ENCODE results near the gene GNGT2. TPM values are rescaled to one million over a fixed set of nuclear protein-coding genes. Genes with fewer than 3 reads are reported as not detected.
"Not testable (repeated sequence)": the region's sequence is repeated elsewhere in the genome, so short reads cannot be mapped to it uniquely, and the experiment has no call there.

Gene GNGT2
- total RNA-seq, 1 donor from 2014 or later, result 16.8 TPM

DNA sequence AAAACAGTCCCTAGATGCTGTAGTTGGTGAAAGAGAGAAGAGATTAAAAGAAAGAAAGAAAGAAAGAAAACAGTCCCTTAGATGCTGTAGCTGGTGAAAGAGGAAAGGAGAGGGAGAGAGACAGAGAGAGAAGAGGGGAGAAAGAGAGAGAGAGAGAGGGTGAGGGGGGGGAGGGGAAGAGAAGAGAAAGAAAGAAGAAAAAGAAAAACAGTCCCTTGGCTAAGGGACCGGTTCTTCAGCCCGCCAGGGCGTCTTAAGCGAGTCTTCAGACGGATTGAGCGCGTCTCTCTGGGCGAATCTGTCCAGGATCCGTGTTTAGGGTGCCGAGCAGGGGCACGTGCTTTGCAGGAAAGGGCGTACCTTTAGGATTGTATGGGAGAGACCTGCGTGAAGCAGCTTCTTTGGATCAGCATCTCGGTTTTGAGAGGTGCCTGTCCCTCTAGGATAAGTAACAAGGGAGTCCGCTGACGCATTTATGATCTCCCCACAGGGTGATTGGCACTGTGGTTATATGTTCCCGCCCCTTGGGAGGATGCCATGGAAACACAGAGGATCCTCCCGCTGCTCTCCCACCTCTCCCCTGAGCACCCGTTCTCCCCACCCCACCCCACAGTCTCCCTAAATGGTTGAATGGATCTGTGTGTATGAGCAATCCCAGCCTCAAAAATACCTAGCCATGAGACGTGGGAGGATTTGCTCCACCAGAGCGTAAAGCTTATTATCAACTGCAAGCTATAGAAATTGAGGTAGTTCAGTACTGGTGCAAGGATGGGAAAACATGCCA is 16.7 kb downstream of the GNGT2 start:
- Mint-ChIP-seq H3K4me1 (ENCODE audit: low read depth) (peaks cover 37% of the 10 kb centered on the region), H3K9me3 (no peaks in the 10 kb centered on the region), H3K4me3 (ENCODE audit: low read depth) (peak overlapping the region; percentile 84), H3K27me3 (ENCODE audit: low read depth) (no peaks in the 10 kb centered on the region), H3K36me3 (ENCODE audit: low read depth) (no peaks in the 10 kb centered on the region), H3K27ac (peak overlapping the region; percentile 93)
- no peak for DNase-seq (ENCODE audit: low spot score)
- intact Hi-C loops (cut with micrococcal nuclease), result loop anchor here (2.0 to 10.0 kb wide), 5 partner anchors 25 to 551 kb away; partner anchors contain the start of gene UBE2Z

DNA sequence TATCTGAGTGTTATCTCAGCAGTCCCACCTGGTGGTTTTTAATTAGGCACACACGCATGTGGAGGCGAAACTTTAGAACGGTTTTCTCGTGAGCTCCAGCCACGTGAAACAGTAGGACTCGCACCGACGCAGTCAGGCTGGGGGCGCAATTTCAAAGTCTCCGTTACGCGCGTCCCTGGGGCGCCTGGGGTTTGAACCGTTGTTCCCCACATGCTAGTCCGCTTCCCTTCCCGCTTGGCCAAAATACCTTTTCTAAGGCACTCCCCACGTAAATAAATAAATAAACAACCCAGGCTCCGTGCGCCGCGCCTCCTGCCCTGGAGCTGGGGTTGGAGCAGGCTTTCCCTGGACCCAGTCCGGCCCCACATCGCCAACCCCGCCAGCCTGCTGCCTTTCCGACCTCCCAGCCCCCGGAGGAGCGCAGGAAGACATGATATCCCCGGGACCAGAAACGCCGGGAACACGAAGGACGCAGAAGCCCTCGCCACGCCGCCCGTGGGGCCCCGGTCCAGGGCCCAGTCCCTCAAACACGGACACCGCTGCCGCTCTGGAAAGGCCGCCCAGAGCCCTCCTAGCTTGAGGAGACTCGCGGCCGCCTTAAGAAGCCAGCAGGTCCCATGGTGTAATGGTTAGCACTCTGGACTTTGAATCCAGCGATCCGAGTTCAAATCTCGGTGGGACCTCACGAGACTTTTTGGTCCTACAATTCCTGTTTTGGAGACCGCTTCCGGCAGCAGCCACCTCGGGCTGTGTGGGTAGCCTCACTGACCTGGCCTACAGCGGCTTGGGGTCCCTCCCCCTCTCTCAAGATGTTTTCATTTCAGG is 18.2 kb downstream of the GNGT2 start:
- Mint-ChIP-seq H3K27me3 (ENCODE audit: low read depth) (no peaks in the 10 kb centered on the region), H3K27ac (peak overlapping the region; percentile 93), H3K9me3 (no peaks in the 10 kb centered on the region), H3K36me3 (ENCODE audit: low read depth) (no peaks in the 10 kb centered on the region), H3K4me1 (ENCODE audit: low read depth) (peaks cover 37% of the 10 kb centered on the region), H3K4me3 (ENCODE audit: low read depth) (peak overlapping the region; percentile 84)
- peak; percentile 81 for DNase-seq (ENCODE audit: low spot score)
- intact Hi-C loops (cut with micrococcal nuclease), result loop anchor here (1.0 to 10.0 kb wide), 5 partner anchors 18 to 553 kb away; partner anchors contain the start of genes ABI3, GNGT2 and UBE2Z

DNA sequence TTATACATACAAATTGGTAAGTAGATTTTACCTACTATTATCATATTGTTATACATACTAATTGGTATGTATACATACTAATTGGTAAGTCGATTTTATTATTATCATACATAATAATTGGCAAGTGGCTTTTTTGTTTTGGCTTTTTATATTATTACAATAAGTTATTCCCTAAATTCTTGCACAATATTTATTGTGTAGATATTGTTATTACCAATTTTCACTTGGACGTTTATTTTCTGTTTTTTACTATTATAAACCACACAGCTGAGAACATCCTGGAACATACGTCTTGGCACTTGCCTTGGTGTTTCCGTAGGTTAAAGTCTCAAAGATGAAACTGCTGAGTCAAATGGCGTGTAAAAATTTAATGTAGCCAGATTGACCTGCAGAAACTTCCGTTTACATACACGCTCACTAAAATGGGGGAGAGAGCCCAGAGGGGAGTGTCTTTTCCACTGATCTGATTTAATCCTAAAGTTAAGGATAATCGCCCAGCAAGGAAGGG is 18.9 kb downstream of the GNGT2 start:
- intact Hi-C loops (cut with micrococcal nuclease), result loop anchor here (5.0 to 10.0 kb wide), 4 partner anchors 151 to 553 kb away; partner anchors contain the start of gene UBE2Z
- H3K4me3 Mint-ChIP-seq (ENCODE audit: low read depth), result peak overlapping the region; percentile 84
- H3K36me3 Mint-ChIP-seq (ENCODE audit: low read depth), result no peaks in the 10 kb centered on the region
- peaks cover 34% of the 10 kb centered on the region for H3K4me1 Mint-ChIP-seq (ENCODE audit: low read depth)
- DNase-seq (ENCODE audit: low spot score), result no peak
- peak overlapping the region; percentile 93 for H3K27ac Mint-ChIP-seq
- H3K9me3 Mint-ChIP-seq, result no peaks in the 10 kb centered on the region
- H3K27me3 Mint-ChIP-seq (ENCODE audit: low read depth), result no peaks in the 10 kb centered on the region

DNA sequence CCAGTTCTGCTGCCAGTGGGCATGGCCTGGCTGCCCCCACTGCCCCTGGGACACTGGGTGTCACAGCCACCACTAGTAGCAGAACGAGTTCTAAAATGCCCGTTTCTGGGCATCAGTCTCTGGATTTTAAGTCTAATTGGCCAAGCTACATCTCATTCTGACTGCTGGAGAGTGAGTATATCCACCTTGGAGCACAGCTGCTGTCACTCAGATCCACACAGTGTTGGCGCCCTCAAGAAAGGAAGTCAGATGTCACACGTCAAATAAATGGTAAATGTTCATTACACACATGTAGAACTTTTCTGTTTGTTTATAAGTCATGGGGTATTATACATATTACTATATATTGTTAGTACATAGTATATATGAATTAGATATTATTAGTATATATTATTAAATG is 19.4 kb downstream of the GNGT2 start:
- Mint-ChIP-seq H3K27ac (peak overlapping the region; percentile 49), H3K4me1 (ENCODE audit: low read depth) (peaks cover 28% of the 10 kb centered on the region), H3K4me3 (ENCODE audit: low read depth) (peak overlapping the region; percentile 53), H3K27me3 (ENCODE audit: low read depth) (no peaks in the 10 kb centered on the region), H3K9me3 (peaks cover 5% of the 10 kb centered on the region), H3K36me3 (ENCODE audit: low read depth) (no peaks in the 10 kb centered on the region)
- DNase-seq (ENCODE audit: low spot score), result no peak
- intact Hi-C loops (cut with micrococcal nuclease), result loop anchor here (5.0 to 10.0 kb wide), 4 partner anchors 151 to 554 kb away; partner anchors contain the start of gene UBE2Z

DNA sequence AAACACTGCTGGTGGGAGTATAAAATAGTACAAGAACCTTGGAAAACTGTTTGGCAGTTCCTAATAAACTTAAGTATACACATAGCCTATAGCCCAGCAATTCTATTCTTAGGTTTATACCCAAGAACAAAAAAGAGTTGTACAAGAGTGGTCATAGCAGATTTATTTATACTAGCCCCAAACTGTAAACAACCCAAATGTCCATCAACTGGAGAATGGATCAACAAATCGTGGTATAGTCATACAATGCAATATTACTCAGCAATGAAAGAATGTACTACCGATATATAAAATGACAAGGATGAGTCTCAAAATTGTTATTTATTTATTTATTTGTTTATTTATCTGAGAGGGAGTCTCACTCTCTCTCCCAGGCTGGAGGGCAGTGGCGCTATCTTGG is 23.1 kb downstream of the GNGT2 start:
- Mint-ChIP-seq H3K4me1 (ENCODE audit: low read depth) (peaks cover 9% of the 10 kb centered on the region), H3K36me3 (ENCODE audit: low read depth) (peaks cover 7% of the 10 kb centered on the region), H3K27ac (no peak overlapping the region), H3K4me3 (ENCODE audit: low read depth) (no peak overlapping the region), H3K27me3 (ENCODE audit: low read depth) (no peaks in the 10 kb centered on the region), H3K9me3 (peaks cover 25% of the 10 kb centered on the region)
- intact Hi-C loops (cut with micrococcal nuclease), result no loop called here
- DNase-seq (ENCODE audit: low spot score), result no peak

DNA sequence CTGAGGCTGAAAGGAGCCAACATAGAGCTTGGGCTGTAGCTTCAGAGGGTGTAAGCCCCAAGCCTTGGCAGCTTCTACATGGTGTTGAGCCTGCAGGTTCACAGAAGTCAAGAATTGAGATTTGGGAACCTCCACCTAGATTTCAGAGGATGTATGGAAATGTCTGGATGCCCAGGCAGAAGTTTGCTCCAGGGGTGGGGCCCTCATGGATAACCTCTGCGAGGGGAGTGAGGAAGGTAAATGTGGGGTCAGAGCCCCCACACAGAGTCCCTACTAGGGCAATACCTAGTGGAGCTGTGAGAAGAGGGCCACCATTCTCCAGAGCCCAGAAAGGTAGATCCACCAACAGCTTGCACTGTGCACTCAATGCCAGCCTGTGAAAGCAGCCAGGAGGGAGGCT is 25.0 kb downstream of the GNGT2 start:
- H3K9me3 Mint-ChIP-seq, result peaks cover 25% of the 10 kb centered on the region
- intact Hi-C loops (cut with micrococcal nuclease); H3K27me3 Mint-ChIP-seq (ENCODE audit: low read depth); H3K4me1 Mint-ChIP-seq (ENCODE audit: low read depth); H3K4me3 Mint-ChIP-seq (ENCODE audit: low read depth); H3K36me3 Mint-ChIP-seq (ENCODE audit: low read depth); DNase-seq (ENCODE audit: low spot score); H3K27ac Mint-ChIP-seq: not testable (repeated sequence)

DNA sequence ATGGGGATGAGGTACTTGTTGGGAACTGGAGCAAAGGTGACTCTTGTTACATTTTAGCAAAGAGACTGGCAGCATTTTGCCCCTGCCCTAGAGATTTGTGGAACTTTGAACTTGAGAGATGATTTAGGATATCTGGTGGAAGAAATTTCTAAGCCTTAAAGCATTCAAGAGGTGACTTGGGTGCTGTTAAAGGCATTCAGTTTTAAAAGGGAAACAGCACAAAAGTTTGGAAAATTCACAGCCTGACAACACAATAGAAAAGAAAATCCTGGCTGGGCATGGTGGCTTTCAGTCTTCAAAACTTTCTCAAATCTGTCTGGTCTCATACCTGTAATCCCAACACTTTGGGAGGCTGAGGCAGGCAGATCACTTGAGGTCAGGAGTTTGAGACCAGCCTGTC is 25.9 kb downstream of the GNGT2 start:
- intact Hi-C loops (cut with micrococcal nuclease); DNase-seq (ENCODE audit: low spot score): not testable (repeated sequence)

DNA sequence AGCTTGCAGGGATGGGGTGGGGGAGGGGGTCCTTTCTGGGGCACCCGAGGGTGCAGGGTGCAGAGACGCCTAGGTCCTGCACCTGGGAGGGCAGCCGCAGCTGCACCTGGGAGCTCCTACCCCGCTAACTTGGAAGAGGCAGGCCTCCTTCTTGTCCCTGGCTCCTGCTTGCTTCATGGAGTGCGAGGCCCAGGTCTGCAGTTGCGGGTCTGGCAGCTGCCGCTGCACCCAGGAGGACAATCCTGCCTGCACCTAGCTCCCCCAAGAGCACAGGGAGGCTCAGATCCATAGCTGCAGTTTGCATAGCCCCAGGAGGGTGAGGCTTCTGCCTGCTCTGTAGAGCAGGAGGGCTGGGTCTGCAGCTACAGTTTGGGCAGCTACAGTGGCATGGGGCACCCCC is 26.6 kb downstream of the GNGT2 start:
- Mint-ChIP-seq H3K4me1 (ENCODE audit: low read depth) (peaks cover 2% of the 10 kb centered on the region), H3K4me3 (ENCODE audit: low read depth) (no peak overlapping the region), H3K36me3 (ENCODE audit: low read depth) (peaks cover 7% of the 10 kb centered on the region), H3K27ac (no peak overlapping the region), H3K9me3 (peaks cover 25% of the 10 kb centered on the region), H3K27me3 (ENCODE audit: low read depth) (no peaks in the 10 kb centered on the region)
- intact Hi-C loops (cut with micrococcal nuclease), result no loop called here
- DNase-seq (ENCODE audit: low spot score), result no peak

More for the DNA sequence above, 25.9 kb downstream of the GNGT2 start:
- peaks cover 25% of the 10 kb centered on the region for H3K9me3 Mint-ChIP-seq
- H3K4me3 Mint-ChIP-seq (ENCODE audit: low read depth); H3K27ac Mint-ChIP-seq; H3K27me3 Mint-ChIP-seq (ENCODE audit: low read depth); H3K36me3 Mint-ChIP-seq (ENCODE audit: low read depth); H3K4me1 Mint-ChIP-seq (ENCODE audit: low read depth): not testable (repeated sequence)

DNA sequence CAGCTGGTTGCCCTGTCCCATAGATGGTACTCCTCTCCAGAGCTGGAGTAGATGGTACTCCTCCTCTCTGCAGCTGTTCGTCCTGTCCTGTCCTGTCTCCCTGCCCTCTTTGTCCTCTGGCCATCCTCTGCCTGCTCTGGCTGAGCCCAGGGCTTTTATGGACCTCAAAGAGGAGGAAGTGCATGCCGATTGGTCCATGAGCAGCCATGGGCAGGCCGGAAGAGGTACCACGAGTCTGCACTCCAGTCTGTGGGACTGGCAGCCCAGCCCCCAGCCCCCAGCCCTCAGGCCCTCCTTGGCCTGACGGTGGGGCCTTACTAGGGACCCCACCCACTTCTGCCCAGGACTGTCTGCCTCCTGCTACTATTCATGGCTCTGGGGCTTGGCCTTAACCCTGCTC is 27.0 kb downstream of the GNGT2 start:
- H3K36me3 Mint-ChIP-seq (ENCODE audit: low read depth), result peaks cover 7% of the 10 kb centered on the region
- peaks cover 25% of the 10 kb centered on the region for H3K9me3 Mint-ChIP-seq
- peaks cover 2% of the 10 kb centered on the region for H3K4me1 Mint-ChIP-seq (ENCODE audit: low read depth)
- intact Hi-C loops (cut with micrococcal nuclease), result no loop called here
- H3K27ac Mint-ChIP-seq, result no peak overlapping the region
- no peak for DNase-seq (ENCODE audit: low spot score)
- no peaks in the 10 kb centered on the region for H3K27me3 Mint-ChIP-seq (ENCODE audit: low read depth)
- H3K4me3 Mint-ChIP-seq (ENCODE audit: low read depth), result no peak overlapping the region

DNA sequence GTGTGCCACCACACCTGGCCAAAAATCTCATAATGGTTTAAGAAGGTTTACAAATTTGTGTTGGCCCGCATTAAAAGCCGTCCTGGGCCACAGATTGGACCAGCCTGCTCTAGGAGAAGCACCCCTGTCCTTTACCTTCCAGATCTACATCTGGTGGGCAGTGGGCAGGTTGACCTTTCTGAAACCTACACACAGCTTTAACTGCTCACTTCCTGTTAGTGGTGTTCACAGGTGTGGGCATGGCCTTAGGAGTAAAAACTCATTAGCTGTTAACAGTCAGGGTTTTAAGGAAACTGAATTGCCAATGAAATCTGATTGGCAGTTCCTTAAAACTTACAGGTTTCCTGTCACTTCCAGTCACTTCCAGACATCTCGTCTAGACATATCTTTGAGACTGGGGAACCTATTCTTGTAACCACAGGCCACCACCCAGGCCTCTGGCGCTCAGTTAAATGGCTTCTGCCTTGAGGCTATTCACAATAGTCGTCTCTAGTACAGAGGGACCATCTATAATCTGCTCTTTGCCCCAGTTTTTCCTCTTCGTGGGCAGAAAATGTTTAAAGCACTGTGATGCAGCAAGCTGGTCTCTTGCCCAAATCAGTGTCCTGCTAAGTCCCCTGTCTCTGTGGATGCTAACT is 29.3 kb downstream of the GNGT2 start:
- H3K4me3 Mint-ChIP-seq (ENCODE audit: low read depth), result no peak overlapping the region

DNA sequence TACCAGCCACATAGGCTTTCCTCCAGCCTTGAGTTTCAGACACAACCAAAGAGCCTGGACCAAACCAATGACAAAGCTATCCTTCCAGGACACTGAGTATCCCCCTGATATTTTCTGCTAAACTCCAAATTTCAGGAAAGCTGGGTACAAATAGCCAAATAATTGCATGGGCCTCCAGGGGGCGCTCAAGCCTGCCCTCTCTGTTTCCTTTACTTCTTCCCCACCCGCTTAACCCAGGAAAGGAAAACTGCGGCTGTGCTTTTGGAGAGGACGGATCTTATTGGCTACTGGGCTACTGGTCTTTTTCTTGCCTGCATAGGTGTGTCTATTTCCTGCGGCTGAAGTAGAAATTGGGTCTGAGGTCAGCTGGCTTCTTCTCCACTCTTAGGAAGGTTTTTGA is 30.1 kb downstream of the GNGT2 start:
- DNase-seq (ENCODE audit: low spot score), result peak; percentile 35
- H3K27me3 Mint-ChIP-seq (ENCODE audit: low read depth), result no peaks in the 10 kb centered on the region
- intact Hi-C loops (cut with micrococcal nuclease), result loop anchor here (1.0 kb wide), 1 partner anchor 47 kb away; no protein-coding TSS in a partner anchor
- peaks cover 34% of the 10 kb centered on the region for H3K9me3 Mint-ChIP-seq
- no peak overlapping the region for H3K27ac Mint-ChIP-seq
- peaks cover 2% of the 10 kb centered on the region for H3K4me1 Mint-ChIP-seq (ENCODE audit: low read depth)
- peaks cover 4% of the 10 kb centered on the region for H3K36me3 Mint-ChIP-seq (ENCODE audit: low read depth)
- H3K4me3 Mint-ChIP-seq (ENCODE audit: low read depth), result no peak overlapping the region

More for the DNA sequence above, 29.3 kb downstream of the GNGT2 start:
- intact Hi-C loops (cut with micrococcal nuclease), result loop anchor here (1.0 kb wide), 1 partner anchor 46 kb away; no protein-coding TSS in a partner anchor
- Mint-ChIP-seq H3K4me1 (ENCODE audit: low read depth) (peaks cover 2% of the 10 kb centered on the region), H3K36me3 (ENCODE audit: low read depth) (peaks cover 7% of the 10 kb centered on the region), H3K27ac (no peak overlapping the region), H3K9me3 (peaks cover 35% of the 10 kb centered on the region), H3K27me3 (ENCODE audit: low read depth) (no peaks in the 10 kb centered on the region)
- DNase-seq (ENCODE audit: low spot score), result no peak

DNA sequence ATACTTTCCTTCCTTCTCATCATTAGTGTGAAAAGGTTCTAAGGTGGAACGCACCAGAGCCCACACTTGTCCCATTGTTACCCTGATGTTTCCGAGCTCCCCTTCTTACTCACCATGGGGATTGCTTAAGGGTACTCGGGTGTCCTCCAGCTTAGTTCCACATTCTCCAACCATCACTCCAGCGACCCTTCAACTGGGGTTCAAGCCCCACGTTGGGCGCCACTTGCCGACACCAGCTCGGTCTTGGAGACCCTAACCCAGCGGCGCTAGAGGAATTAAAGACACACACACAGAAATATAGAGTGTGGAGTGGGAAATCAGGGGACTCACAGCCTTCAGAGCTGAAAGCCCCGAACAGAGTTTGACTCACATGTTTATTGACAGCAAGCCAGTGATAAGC is 34.4 kb downstream of the GNGT2 start:
- H3K36me3 Mint-ChIP-seq (ENCODE audit: low read depth); intact Hi-C loops (cut with micrococcal nuclease); H3K27ac Mint-ChIP-seq; DNase-seq (ENCODE audit: low spot score); H3K4me3 Mint-ChIP-seq (ENCODE audit: low read depth); H3K4me1 Mint-ChIP-seq (ENCODE audit: low read depth): not testable (repeated sequence)
- peaks cover 17% of the 10 kb centered on the region for H3K27me3 Mint-ChIP-seq (ENCODE audit: low read depth)
- peaks cover 39% of the 10 kb centered on the region for H3K9me3 Mint-ChIP-seq

Measured in activated T-helper 2 cell treated with anti-CD3 and anti-CD28 coated beads, Interferon-gamma antibody, Interleukin-2, Interleukin-4, amounts not matched to agents 10 μg/mL and 5 μg/mL and 100 μg/mL, durations not matched to agents 14 hours and 24 hours and 36 hours (primary cell).